Skeletal muscle satellite cell (primary cell): Measurements from ENCODE around the gene SNAP25.
A peak's percentile ranks its signal among the peaks of the same experiment; 100 is the strongest.

Experiments
- H3K27me3 ChIP-seq: 2 replicates; pipeline ENCODE4 v1.7.0; 2013; ENCODE audit warnings: low read length; ENCODE audit not compliant: control insufficient read depth, insufficient read depth
- H3K36me3 ChIP-seq: 2 replicates; pipeline ENCODE4 v1.7.0; 2013; ENCODE audit warnings: mild to moderate bottlenecking, control low read depth, low read length; ENCODE audit not compliant: insufficient read depth
- H3K4me1 ChIP-seq: 2 replicates; pipeline ENCODE4 v1.7.0; 2013; ENCODE audit warnings: low read length; ENCODE audit not compliant: control insufficient read depth, insufficient read depth
- H3K4me2 ChIP-seq: 2 replicates; pipeline ENCODE4 v1.7.0; 2013; ENCODE audit warnings: mild to moderate bottlenecking, low read length
- H3K4me3 ChIP-seq: 2 replicates; pipeline ENCODE4 v1.7.0; 2013; ENCODE audit warnings: low read length
- H3K9ac ChIP-seq: 2 replicates; pipeline ENCODE4 v1.7.0; 2013; ENCODE audit warnings: mild to moderate bottlenecking, low read depth, low read length, moderate library complexity
- H3K9me3 ChIP-seq: replicated peaks from 2 replicates; pipeline ENCODE4 v1.7.0; 2013; ENCODE audit warnings: mild to moderate bottlenecking, control low read depth, low read length

The SNAP25 gene

GRCh38 chr20:10291568-10292248 lies 73.1 kb downstream of the SNAP25 start:
- Histone ChIP-seq H3K4me2 (no peak overlapping the region), H3K9ac (no peak overlapping the region), H3K36me3 (no peaks in the 10 kb centered on the region), H3K9me3 (no peaks in the 10 kb centered on the region), H3K27me3 (peaks cover 9% of the 10 kb centered on the region), H3K4me1 (no peaks in the 10 kb centered on the region), H3K4me3 (no peak overlapping the region)

GRCh38 chr20:10297223-10297622 lies 78.6 kb downstream of the SNAP25 start:
- Histone ChIP-seq H3K4me1 (peaks cover 7% of the 10 kb centered on the region), H3K9me3 (no peaks in the 10 kb centered on the region), H3K9ac (no peak overlapping the region), H3K27me3 (peaks cover 9% of the 10 kb centered on the region), H3K4me2 (no peak overlapping the region), H3K4me3 (no peak overlapping the region), H3K36me3 (no peaks in the 10 kb centered on the region)

- Histone ChIP-seq H3K36me3 (no peaks in the 10 kb centered on the region), H3K4me1 (peaks cover 7% of the 10 kb centered on the region), H3K9me3 (no peaks in the 10 kb centered on the region), H3K27me3 (peaks cover 5% of the 10 kb centered on the region), H3K9ac (no peak overlapping the region), H3K4me3 (no peak overlapping the region), H3K4me2 (no peak overlapping the region)
Observed at GRCh38 chr20:10297684-10298240, 79.1 kb downstream of the SNAP25 start.

- H3K36me3 ChIP-seq = no peaks in the 10 kb centered on the region
- H3K4me2 ChIP-seq = no peak overlapping the region
Observed at GRCh38 chr20:10300582-10301446, 82.2 kb downstream of the SNAP25 start.

GRCh38 chr20:10303852-10304251 lies 85.2 kb downstream of the SNAP25 start:
- Histone ChIP-seq H3K4me1 (peaks cover 35% of the 10 kb centered on the region), H3K9me3 (no peaks in the 10 kb centered on the region), H3K36me3 (no peaks in the 10 kb centered on the region), H3K27me3 (no peaks in the 10 kb centered on the region), H3K4me3 (no peak overlapping the region), H3K9ac (no peak overlapping the region), H3K4me2 (no peak overlapping the region)

More at GRCh38 chr20:10300582-10301446, 82.2 kb downstream of the SNAP25 start:
- Histone ChIP-seq H3K4me1 (peaks cover 17% of the 10 kb centered on the region), H3K9me3 (no peaks in the 10 kb centered on the region), H3K9ac (no peak overlapping the region), H3K4me3 (no peak overlapping the region), H3K27me3 (no peaks in the 10 kb centered on the region)

GRCh38 chr20:10304471-10305046 lies 85.9 kb downstream of the SNAP25 start:
- Histone ChIP-seq H3K27me3 (no peaks in the 10 kb centered on the region), H3K4me1 (peaks cover 42% of the 10 kb centered on the region)

GRCh38 chr20:10306440-10307358 lies 88.1 kb downstream of the SNAP25 start:
- H3K4me1 ChIP-seq = peaks cover 62% of the 10 kb centered on the region
- peak overlapping the region; percentile 66 for H3K4me2 ChIP-seq
- peak overlapping the region; percentile 17 for H3K4me3 ChIP-seq
- H3K9ac ChIP-seq = peak overlapping the region; percentile 66
- no peaks in the 10 kb centered on the region for H3K36me3 ChIP-seq
- H3K9me3 ChIP-seq = no peaks in the 10 kb centered on the region
- no peaks in the 10 kb centered on the region for H3K27me3 ChIP-seq

More at GRCh38 chr20:10304471-10305046, 85.9 kb downstream of the SNAP25 start:
- Histone ChIP-seq H3K9me3 (no peaks in the 10 kb centered on the region), H3K4me3 (no peak overlapping the region), H3K36me3 (no peaks in the 10 kb centered on the region), H3K9ac (no peak overlapping the region), H3K4me2 (no peak overlapping the region)

GRCh38 chr20:10307359-10307735 lies 88.7 kb downstream of the SNAP25 start:
- peaks cover 69% of the 10 kb centered on the region for H3K4me1 ChIP-seq
- H3K4me2 ChIP-seq = peak overlapping the region; percentile 66
- no peaks in the 10 kb centered on the region for H3K9me3 ChIP-seq
- no peaks in the 10 kb centered on the region for H3K27me3 ChIP-seq
- no peak overlapping the region for H3K4me3 ChIP-seq
- no peaks in the 10 kb centered on the region for H3K36me3 ChIP-seq
- H3K9ac ChIP-seq = peak overlapping the region; percentile 52

- peaks cover 82% of the 10 kb centered on the region for H3K4me1 ChIP-seq
- peak overlapping the region; percentile 32 for H3K4me3 ChIP-seq
- no peaks in the 10 kb centered on the region for H3K9me3 ChIP-seq
- peak overlapping the region; percentile 37 for H3K4me2 ChIP-seq
- no peaks in the 10 kb centered on the region for H3K27me3 ChIP-seq
- H3K36me3 ChIP-seq = no peaks in the 10 kb centered on the region
- H3K9ac ChIP-seq = peak overlapping the region; percentile 67
Observed at GRCh38 chr20:10308652-10309051, 90.0 kb downstream of the SNAP25 start.

GRCh38 chr20:10309326-10309725 lies 90.7 kb downstream of the SNAP25 start:
- Histone ChIP-seq H3K9ac (peak overlapping the region; percentile 67), H3K4me1 (peaks cover 85% of the 10 kb centered on the region), H3K36me3 (no peaks in the 10 kb centered on the region)

More at GRCh38 chr20:10309326-10309725, 90.7 kb downstream of the SNAP25 start:
- Histone ChIP-seq H3K4me3 (peak overlapping the region; percentile 34), H3K9me3 (no peaks in the 10 kb centered on the region), H3K4me2 (peak overlapping the region; percentile 68), H3K27me3 (no peaks in the 10 kb centered on the region)
